Esophagus squamous epithelium (tissue), 5 donors: ENCODE data around the gene HBZ. TPM values are rescaled to one million over a fixed set of nuclear protein-coding genes. Genes with fewer than 3 reads are reported as not detected.

ENCODE experiments used
- DNase-seq: peaks from one replicate; lab custom pipeline; 2025; lab: John Stamatoyannopoulos, UW
- H3K27ac ChIP-seq, 4 donors: fragments of 200-600 bp; sonication (generic); one replicate each; pipeline ENCODE4 v1.5.1; 2016 to 2019; ENCODE audit warnings: mild to moderate bottlenecking in 1 of 4
- H3K27me3 ChIP-seq, 4 donors: fragments of 200-600 bp; sonication (generic); 1 replicate in 3 of 4; 2 replicates in 1 of 4; pipeline versions ENCODE4 v1.5.1 to v1.6.0; 2017 to 2021; ENCODE audit warnings: antibody characterized with exemption in 1 of 4
- H3K36me3 ChIP-seq, 3 donors: fragments of 200-600 bp; sonication (generic); one replicate each; pipeline ENCODE4 v1.5.1; 2016 to 2019
- H3K4me1 ChIP-seq, 3 donors: fragments of 200-600 bp; sonication (generic); one replicate each; pipeline ENCODE4 v1.5.1; 2017 to 2019
- H3K4me3 ChIP-seq, 4 donors: fragments of 200-600 bp; sonication (generic); 1 replicate in 3 of 4; 2 replicates in 1 of 4; pipeline ENCODE4 v1.5.1; 2016 to 2019; ENCODE audit warnings: mild to moderate bottlenecking in 2 of 4, moderate library complexity in 1 of 4
- H3K9me3 ChIP-seq, 3 donors: fragments of 200-600 bp; sonication (generic); one replicate each; pipeline ENCODE4 v1.5.1; 2016 to 2019
- CTCF ChIP-seq, 6 experiments: fragments of 450-650 bp in 4 of 6; fragments of 200-600 bp in 2 of 6; sonication (generic) in 2 of 6; IDR thresholded peaks; one replicate each; pipeline ENCODE4 v1.5.1; 2016 to 2019; ENCODE audit warnings: antibody characterized with exemption in 6 of 6, mild to moderate bottlenecking in 4 of 6, moderate library complexity in 4 of 6
- POLR2A ChIP-seq, 4 donors: fragments of 450-650 bp; IDR thresholded peaks; one replicate each; pipeline ENCODE4 v1.6.1; 2017; ENCODE audit warnings: antibody characterized with exemption in 4 of 4, mild to moderate bottlenecking in 4 of 4, moderate library complexity in 3 of 4
- WGBS, 2 donors: methylation state at CpG; one replicate each; pipeline ENCODE4 v1.1.5; 2018; 5-methylcytosine and 5-hydroxymethylcytosine counted together
- intact Hi-C: fragments of 100-400 bp; cut with DNase I; formaldehyde crosslinking; loops from one replicate; pipeline ENCODE4 v1.15.0; 2022
- total RNA-seq, 4 donors: library from RNA; depleted of rRNA; stranded (reverse); fragments of >200 nt; gene quantifications; one replicate each; pipeline ENCODE4 v1.1.0, GENCODE V29; 2016
- donor health status: DM: yes; HTN: yes; CAD: no.

HBZ gene
- total RNA-seq, 4 donors from 2014 or later: not detected

GRCh38 chr16:130533-131173 is 21.8 kb upstream of the HBZ start:
- intact Hi-C loops: no loop called here
- peaks cover 0 to 12% (median 0%) of the 10 kb centered on the region in 3 donors for H3K36me3 ChIP-seq
- DNase-seq: no peak
- H3K27me3 ChIP-seq: no peaks in the 10 kb centered on the region
- no peaks in the 10 kb centered on the region for H3K4me1 ChIP-seq
- H3K27ac ChIP-seq: no peak overlapping the region
- no peak overlapping the region for H3K4me3 ChIP-seq
- 91 to 93% methylated on average over 14 to 15 of the region's 15 CpGs for WGBS, 2 donors
- no peaks in the 10 kb centered on the region for H3K9me3 ChIP-seq
- no peak for TF ChIP-seq POLR2A (IDR thresholded peaks at IDR 0.05)
- TF ChIP-seq CTCF (IDR thresholded peaks at IDR 0.05): no peak

GRCh38 chr16:132120-132519 is 20.3 kb upstream of the HBZ start:
- Histone ChIP-seq H3K4me1 (peaks cover 0 to 14% (median under 1%) of the 10 kb centered on the region in 3 donors), H3K9me3 (no peaks in the 10 kb centered on the region), H3K4me3 (no peak overlapping the region), H3K27me3 (no peaks in the 10 kb centered on the region), H3K27ac (no peak overlapping the region), H3K36me3 (peaks cover 0 to 9% (median 0%) of the 10 kb centered on the region in 3 donors)
- WGBS, 2 donors: 87 to 94% methylated on average over 7 of the region's 7 CpGs
- TF ChIP-seq POLR2A (IDR thresholded peaks at IDR 0.05) (no peak), CTCF (IDR thresholded peaks at IDR 0.05) (no peak)
- no peak for DNase-seq
- intact Hi-C loops: no loop called here

- Histone ChIP-seq H3K4me3 (no peak overlapping the region), H3K4me1 (peaks cover 0 to 22% (median 6%) of the 10 kb centered on the region in 3 donors), H3K36me3 (peaks cover 0 to 9% (median 0%) of the 10 kb centered on the region in 3 donors), H3K27ac (no peak overlapping the region), H3K27me3 (no peaks in the 10 kb centered on the region), H3K9me3 (no peaks in the 10 kb centered on the region)
- intact Hi-C loops: no loop called here
- 91 to 93% methylated on average over 2 of the region's 2 CpGs for WGBS, 2 donors
- no peak for DNase-seq
- TF ChIP-seq CTCF (IDR thresholded peaks at IDR 0.05) (no peak), POLR2A (IDR thresholded peaks at IDR 0.05) (no peak)
These were observed 18.7 kb upstream of the HBZ start for GRCh38 chr16:133716-134115.

GRCh38 chr16:138049-138417 is 14.4 kb upstream of the HBZ start:
- Histone ChIP-seq H3K27me3 (no peaks in the 10 kb centered on the region), H3K9me3 (no peaks in the 10 kb centered on the region), H3K4me3 (peak overlapping the region; percentile 76 to 93 (median 80)), H3K4me1 (peaks cover 0 to 29% (median 6%) of the 10 kb centered on the region in 3 donors), H3K27ac (peak overlapping the region; percentile 81 to 94 (median 89)), H3K36me3 (no peaks in the 10 kb centered on the region)
- intact Hi-C loops: no loop called here
- no CpG with 5 or more reads among the region's 30 CpGs for WGBS, 2 donors
- no peak for DNase-seq
- TF ChIP-seq POLR2A (IDR thresholded peaks at IDR 0.05): no peak
- TF ChIP-seq CTCF (IDR thresholded peaks at IDR 0.05): no peak

- no peak for DNase-seq
- Histone ChIP-seq H3K27ac (no peak overlapping the region), H3K36me3 (no peaks in the 10 kb centered on the region), H3K27me3 (peaks cover 0 to 3% (median 0%) of the 10 kb centered on the region in 4 donors), H3K9me3 (no peaks in the 10 kb centered on the region), H3K4me3 (no peak overlapping the region), H3K4me1 (peaks cover 0 to 29% (median 6%) of the 10 kb centered on the region in 3 donors)
- TF ChIP-seq CTCF (IDR thresholded peaks at IDR 0.05): no peak
- WGBS, 2 donors: 66 to 72% methylated on average over 10 of the region's 10 CpGs
- intact Hi-C loops: no loop called here
These were observed 12.1 kb upstream of the HBZ start for GRCh38 chr16:140175-140857.
